K562 (cell line): ENCODE data around the gene HSPA13. TPM values are rescaled to one million over a fixed set of nuclear protein-coding genes. Genes with fewer than 3 reads are reported as not detected.

ENCODE experiments used
- CTCF ChIP-seq, 3 experiments: IDR thresholded peaks in 2 of 3; conservative IDR thresholded peaks in 1 of 3; 2 replicates each; pipeline ENCODE4 v1.5.1; 2011 to 2012; ENCODE audit warnings: low read length in 3 of 3, mild to moderate bottlenecking in 3 of 3, control low read depth in 2 of 3, improper control_type of control experiment in 1 of 3, inconsistent platforms in 1 of 3, low read depth in 1 of 3, mixed read lengths in 1 of 3, moderate library complexity in 1 of 3; ENCODE audit not compliant: insufficient read depth in 2 of 3
- GATA2 ChIP-seq: sonication (generic); formaldehyde crosslinking; IDR thresholded peaks from 2 replicates; pipeline ENCODE4 v1.4.0; 2020; ENCODE audit warnings: mild to moderate bottlenecking, missing genetic modification reagents
- HMBOX1 ChIP-seq: sonication (generic); IDR thresholded peaks from 2 replicates; pipeline ENCODE4 v1.6.1; 2016
- KDM4B ChIP-seq, 2 experiments: fragments of 450-650 bp in 1 of 2; sonication (generic) in 1 of 2; IDR thresholded peaks; 2 replicates each; pipeline ENCODE4 v1.6.1; 2016 to 2017; ENCODE audit warnings: borderline replicate concordance in 2 of 2, antibody characterized with exemption in 1 of 2, low read depth in 1 of 2, mild to moderate bottlenecking in 1 of 2
- POLR2A ChIP-seq: fragments of 450-650 bp; conservative IDR thresholded peaks from 2 replicates; pipeline ENCODE4 v1.6.1; 2016
- POLR2G ChIP-seq: fragments of 200-400 bp; formaldehyde crosslinking; IDR thresholded peaks from 2 replicates; pipeline ENCODE4 v1.6.1; 2017; ENCODE audit warnings: low read depth, mild to moderate bottlenecking, antibody characterized with exemption, low read length, moderate library complexity
- polyA plus RNA-seq, 8 experiments: library from polyadenylated mRNA; depleted of rRNA in 4 of 8; stranded (reverse) in 5 of 8; unstranded in 3 of 8; fragments of >200 nt; fragmentation: Nextera tagmentation in 2 of 8; fragmentation: Illumina TruSeq in 1 of 8; extraction: Ambion mirVana in 2 of 8; extraction: Trizol in 1 of 8; gene quantifications; 2 replicates each; pipeline versions ENCODE4 v1.2.1 to v1.2.3, GENCODE V29; 2011 to 2014; ENCODE audit warnings: inconsistent platforms in 1 of 8, missing spikeins in 1 of 8
- total RNA-seq, 7 experiments: library from RNA; depleted of rRNA in 6 of 7; stranded (reverse); fragments of >200 nt in 6 of 7; fragmentation: Illumina TruSeq in 2 of 7; extraction: Trizol in 2 of 7; gene quantifications; 2 replicates each; pipeline versions ENCODE4 v1.2.1 to v1.2.3, GENCODE V29; 2011 to 2021; ENCODE audit warnings: low replicate concordance in 1 of 7
- TF ChIP-seq, protein P1 (sequence below): fragments of 250-450 bp; sonication (Bioruptor Pico); IDR thresholded peaks from 2 replicates; pipeline ENCODE4 v1.8.0; 2021; ENCODE audit warnings: mild to moderate bottlenecking, moderate library complexity
- TF ChIP-seq, protein P2 (sequence below): fragments of 200-600 bp; sonication (generic); IDR thresholded peaks from one replicate; pipeline ENCODE4 v1.6.1; 2012; ENCODE audit warnings: mild to moderate bottlenecking, low read depth, low read length, inconsistent platforms

HSPA13 gene
- total and polyA plus RNA-seq, 9 of the 15 experiments (the other 6 are each of a cell fraction or from before 2014, with no cell fraction given), result 12.5 to 28.8 (median 23.9) TPM

GRCh38 chr21:14403681-14404318 lies 20.9 kb upstream of the HSPA13 start (continued):
- TF ChIP-seq, protein P1, sequence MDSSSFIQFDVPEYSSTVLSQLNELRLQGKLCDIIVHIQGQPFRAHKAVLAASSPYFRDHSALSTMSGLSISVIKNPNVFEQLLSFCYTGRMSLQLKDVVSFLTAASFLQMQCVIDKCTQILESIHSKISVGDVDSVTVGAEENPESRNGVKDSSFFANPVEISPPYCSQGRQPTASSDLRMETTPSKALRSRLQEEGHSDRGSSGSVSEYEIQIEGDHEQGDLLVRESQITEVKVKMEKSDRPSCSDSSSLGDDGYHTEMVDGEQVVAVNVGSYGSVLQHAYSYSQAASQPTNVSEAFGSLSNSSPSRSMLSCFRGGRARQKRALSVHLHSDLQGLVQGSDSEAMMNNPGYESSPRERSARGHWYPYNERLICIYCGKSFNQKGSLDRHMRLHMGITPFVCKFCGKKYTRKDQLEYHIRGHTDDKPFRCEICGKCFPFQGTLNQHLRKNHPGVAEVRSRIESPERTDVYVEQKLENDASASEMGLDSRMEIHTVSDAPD (CRISPR knock-in tag), result no peak
- TF ChIP-seq KDM4B (IDR thresholded peaks at IDR 0.05; ENCODE audit: borderline replicate concordance in 2 of 2, low read depth in 1 of 2) (no peak), HMBOX1 (no peak), POLR2G (no peak), CTCF (IDR thresholded peaks at IDR 0.05 in 2 of 3, conservative IDR thresholded peaks at IDR 0.05 in 1 of 3; ENCODE audit: insufficient read depth in 2 of 3, low read depth in 1 of 3, low read length in 3 of 3) (peak; percentile 53 to 81 (median 54)), POLR2A (no peak), GATA2 (no peak)
- TF ChIP-seq, protein P2, sequence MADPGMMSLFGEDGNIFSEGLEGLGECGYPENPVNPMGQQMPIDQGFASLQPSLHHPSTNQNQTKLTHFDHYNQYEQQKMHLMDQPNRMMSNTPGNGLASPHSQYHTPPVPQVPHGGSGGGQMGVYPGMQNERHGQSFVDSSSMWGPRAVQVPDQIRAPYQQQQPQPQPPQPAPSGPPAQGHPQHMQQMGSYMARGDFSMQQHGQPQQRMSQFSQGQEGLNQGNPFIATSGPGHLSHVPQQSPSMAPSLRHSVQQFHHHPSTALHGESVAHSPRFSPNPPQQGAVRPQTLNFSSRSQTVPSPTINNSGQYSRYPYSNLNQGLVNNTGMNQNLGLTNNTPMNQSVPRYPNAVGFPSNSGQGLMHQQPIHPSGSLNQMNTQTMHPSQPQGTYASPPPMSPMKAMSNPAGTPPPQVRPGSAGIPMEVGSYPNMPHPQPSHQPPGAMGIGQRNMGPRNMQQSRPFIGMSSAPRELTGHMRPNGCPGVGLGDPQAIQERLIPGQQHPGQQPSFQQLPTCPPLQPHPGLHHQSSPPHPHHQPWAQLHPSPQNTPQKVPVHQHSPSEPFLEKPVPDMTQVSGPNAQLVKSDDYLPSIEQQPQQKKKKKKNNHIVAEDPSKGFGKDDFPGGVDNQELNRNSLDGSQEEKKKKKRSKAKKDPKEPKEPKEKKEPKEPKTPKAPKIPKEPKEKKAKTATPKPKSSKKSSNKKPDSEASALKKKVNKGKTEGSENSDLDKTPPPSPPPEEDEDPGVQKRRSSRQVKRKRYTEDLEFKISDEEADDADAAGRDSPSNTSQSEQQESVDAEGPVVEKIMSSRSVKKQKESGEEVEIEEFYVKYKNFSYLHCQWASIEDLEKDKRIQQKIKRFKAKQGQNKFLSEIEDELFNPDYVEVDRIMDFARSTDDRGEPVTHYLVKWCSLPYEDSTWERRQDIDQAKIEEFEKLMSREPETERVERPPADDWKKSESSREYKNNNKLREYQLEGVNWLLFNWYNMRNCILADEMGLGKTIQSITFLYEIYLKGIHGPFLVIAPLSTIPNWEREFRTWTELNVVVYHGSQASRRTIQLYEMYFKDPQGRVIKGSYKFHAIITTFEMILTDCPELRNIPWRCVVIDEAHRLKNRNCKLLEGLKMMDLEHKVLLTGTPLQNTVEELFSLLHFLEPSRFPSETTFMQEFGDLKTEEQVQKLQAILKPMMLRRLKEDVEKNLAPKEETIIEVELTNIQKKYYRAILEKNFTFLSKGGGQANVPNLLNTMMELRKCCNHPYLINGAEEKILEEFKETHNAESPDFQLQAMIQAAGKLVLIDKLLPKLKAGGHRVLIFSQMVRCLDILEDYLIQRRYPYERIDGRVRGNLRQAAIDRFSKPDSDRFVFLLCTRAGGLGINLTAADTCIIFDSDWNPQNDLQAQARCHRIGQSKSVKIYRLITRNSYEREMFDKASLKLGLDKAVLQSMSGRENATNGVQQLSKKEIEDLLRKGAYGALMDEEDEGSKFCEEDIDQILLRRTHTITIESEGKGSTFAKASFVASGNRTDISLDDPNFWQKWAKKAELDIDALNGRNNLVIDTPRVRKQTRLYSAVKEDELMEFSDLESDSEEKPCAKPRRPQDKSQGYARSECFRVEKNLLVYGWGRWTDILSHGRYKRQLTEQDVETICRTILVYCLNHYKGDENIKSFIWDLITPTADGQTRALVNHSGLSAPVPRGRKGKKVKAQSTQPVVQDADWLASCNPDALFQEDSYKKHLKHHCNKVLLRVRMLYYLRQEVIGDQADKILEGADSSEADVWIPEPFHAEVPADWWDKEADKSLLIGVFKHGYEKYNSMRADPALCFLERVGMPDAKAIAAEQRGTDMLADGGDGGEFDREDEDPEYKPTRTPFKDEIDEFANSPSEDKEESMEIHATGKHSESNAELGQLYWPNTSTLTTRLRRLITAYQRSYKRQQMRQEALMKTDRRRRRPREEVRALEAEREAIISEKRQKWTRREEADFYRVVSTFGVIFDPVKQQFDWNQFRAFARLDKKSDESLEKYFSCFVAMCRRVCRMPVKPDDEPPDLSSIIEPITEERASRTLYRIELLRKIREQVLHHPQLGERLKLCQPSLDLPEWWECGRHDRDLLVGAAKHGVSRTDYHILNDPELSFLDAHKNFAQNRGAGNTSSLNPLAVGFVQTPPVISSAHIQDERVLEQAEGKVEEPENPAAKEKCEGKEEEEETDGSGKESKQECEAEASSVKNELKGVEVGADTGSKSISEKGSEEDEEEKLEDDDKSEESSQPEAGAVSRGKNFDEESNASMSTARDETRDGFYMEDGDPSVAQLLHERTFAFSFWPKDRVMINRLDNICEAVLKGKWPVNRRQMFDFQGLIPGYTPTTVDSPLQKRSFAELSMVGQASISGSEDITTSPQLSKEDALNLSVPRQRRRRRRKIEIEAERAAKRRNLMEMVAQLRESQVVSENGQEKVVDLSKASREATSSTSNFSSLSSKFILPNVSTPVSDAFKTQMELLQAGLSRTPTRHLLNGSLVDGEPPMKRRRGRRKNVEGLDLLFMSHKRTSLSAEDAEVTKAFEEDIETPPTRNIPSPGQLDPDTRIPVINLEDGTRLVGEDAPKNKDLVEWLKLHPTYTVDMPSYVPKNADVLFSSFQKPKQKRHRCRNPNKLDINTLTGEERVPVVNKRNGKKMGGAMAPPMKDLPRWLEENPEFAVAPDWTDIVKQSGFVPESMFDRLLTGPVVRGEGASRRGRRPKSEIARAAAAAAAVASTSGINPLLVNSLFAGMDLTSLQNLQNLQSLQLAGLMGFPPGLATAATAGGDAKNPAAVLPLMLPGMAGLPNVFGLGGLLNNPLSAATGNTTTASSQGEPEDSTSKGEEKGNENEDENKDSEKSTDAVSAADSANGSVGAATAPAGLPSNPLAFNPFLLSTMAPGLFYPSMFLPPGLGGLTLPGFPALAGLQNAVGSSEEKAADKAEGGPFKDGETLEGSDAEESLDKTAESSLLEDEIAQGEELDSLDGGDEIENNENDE, result no peak
